CD14-positive monocyte (primary cell): Measurements from ENCODE around the gene LYVE1. TPM values are rescaled to one million over a fixed set of nuclear protein-coding genes. Genes with fewer than 3 reads are reported as not detected.
A peak's percentile ranks its signal among the peaks of the same experiment; 100 is the strongest.

Experiments
- DNase-seq, 3 donors: peaks; one replicate each; pipeline ENCODE4 v3.0.0-alpha.2; 2011 to 2022
- H2AFZ ChIP-seq: 2 replicates; pipeline ENCODE4 v1.6.0; 2012; ENCODE audit warnings: mild to moderate bottlenecking, low read depth, low read length, inconsistent platforms; ENCODE audit not compliant: insufficient read depth, poor library complexity, severe bottlenecking
- H3K27ac ChIP-seq, 2 donors: 1 replicate in 1 of 2; 2 replicates in 1 of 2; pipeline ENCODE4 v1.5.1; 2012 to 2013; ENCODE audit warnings: low read length in 2 of 2, control low read depth in 1 of 2, inconsistent platforms in 1 of 2, low read depth in 1 of 2, mild to moderate bottlenecking in 1 of 2
- H3K27me3 ChIP-seq, 2 donors: one replicate each; pipeline versions ENCODE4 v1.6.0 to v1.6.1; 2011 to 2013; ENCODE audit warnings: low read length in 2 of 2; ENCODE audit not compliant: control insufficient read depth in 2 of 2, insufficient read depth in 2 of 2
- H3K36me3 ChIP-seq, 2 donors: replicated peaks in 1 of 2; 1 replicate in 1 of 2; 2 replicates in 1 of 2; pipeline versions ENCODE4 v1.5.1 to v1.6.1; 2012 to 2013; ENCODE audit warnings: low read length in 2 of 2, control low read depth in 1 of 2, inconsistent platforms in 1 of 2, mild to moderate bottlenecking in 1 of 2; ENCODE audit not compliant: insufficient read depth in 2 of 2, control insufficient read depth in 1 of 2
- H3K4me1 ChIP-seq, 2 donors: 1 replicate in 1 of 2; 2 replicates in 1 of 2; pipeline versions ENCODE4 v1.5.1 to v1.6.1; 2012 to 2013; ENCODE audit warnings: low read length in 2 of 2, control low read depth in 1 of 2, inconsistent platforms in 1 of 2, mild to moderate bottlenecking in 1 of 2, moderate library complexity in 1 of 2; ENCODE audit not compliant: insufficient read depth in 2 of 2, control insufficient read depth in 1 of 2
- H3K4me2 ChIP-seq: replicated peaks from 2 replicates; pipeline ENCODE3; 2012; ENCODE audit warnings: low read length, moderate library complexity, mild to moderate bottlenecking; ENCODE audit not compliant: poor library complexity, severe bottlenecking; ENCODE audit errors: extremely low read depth
- H3K4me3 ChIP-seq, 3 experiments: fragments of 200-600 bp in 1 of 3; sonication (generic) in 1 of 3; replicated peaks in 1 of 3; 1 replicate in 2 of 3; 2 replicates in 1 of 3; pipeline ENCODE4 v1.5.1; 2011 to 2013; ENCODE audit warnings: low read length in 3 of 3, mild to moderate bottlenecking in 3 of 3, control low read depth in 2 of 3, low read depth in 2 of 3, inconsistent platforms in 1 of 3, moderate library complexity in 1 of 3
- H3K79me2 ChIP-seq: 2 replicates; pipeline ENCODE4 v1.6.0; 2012; ENCODE audit warnings: mild to moderate bottlenecking, control low read depth, inconsistent platforms, low read length, moderate library complexity; ENCODE audit not compliant: insufficient read depth
- H3K9ac ChIP-seq: 2 replicates; pipeline ENCODE4 v1.6.0; 2017; ENCODE audit warnings: low read length, mild to moderate bottlenecking; ENCODE audit not compliant: insufficient read depth, poor library complexity, severe bottlenecking
- H3K9me3 ChIP-seq, 2 donors: replicated peaks in 1 of 2; 1 replicate in 1 of 2; 2 replicates in 1 of 2; pipeline versions ENCODE4 v1.5.1 to v1.6.1; 2012 to 2013; ENCODE audit warnings: low read length in 2 of 2, control low read depth in 1 of 2; ENCODE audit not compliant: control insufficient read depth in 1 of 2, insufficient read depth in 1 of 2
- H4K20me1 ChIP-seq: 2 replicates; pipeline ENCODE4 v1.6.0; 2012; ENCODE audit warnings: mild to moderate bottlenecking, low read length, control low read depth, moderate library complexity; ENCODE audit not compliant: insufficient read depth
- H3K27ac Mint-ChIP-seq, 7 donors: one replicate each; pipeline ENCODE4 v1.8.0; 2020; ENCODE audit warnings: mild to moderate bottlenecking in 7 of 7, mixed read lengths in 7 of 7, moderate library complexity in 6 of 7, inconsistent platforms in 2 of 7
- H3K27me3 Mint-ChIP-seq, 3 donors: one replicate each; pipeline ENCODE4 v1.8.0; 2021 to 2022; ENCODE audit warnings: low read depth in 3 of 3, mild to moderate bottlenecking in 3 of 3, mixed read lengths in 3 of 3, moderate library complexity in 3 of 3, inconsistent platforms in 1 of 3
- H3K36me3 Mint-ChIP-seq, 2 donors: one replicate each; pipeline ENCODE4 v1.8.0; 2020; ENCODE audit warnings: mixed read lengths in 2 of 2, inconsistent platforms in 1 of 2, mild to moderate bottlenecking in 1 of 2
- H3K4me1 Mint-ChIP-seq: one replicate; pipeline ENCODE4 v1.8.0; 2020; ENCODE audit warnings: mild to moderate bottlenecking, mixed read lengths
- H3K4me3 Mint-ChIP-seq, 2 donors: one replicate each; pipeline ENCODE4 v1.8.0; 2020; ENCODE audit warnings: mild to moderate bottlenecking in 2 of 2, mixed read lengths in 2 of 2, moderate library complexity in 1 of 2
- H3K9me3 Mint-ChIP-seq, 7 donors: one replicate each; pipeline ENCODE4 v1.8.0; 2020 to 2022; ENCODE audit warnings: mixed read lengths in 7 of 7, mild to moderate bottlenecking in 6 of 7, moderate library complexity in 6 of 7, inconsistent platforms in 2 of 7
- WGBS: methylation state at CpG from one replicate; pipeline ENCODE4 v1.1.5; 2013; ENCODE audit warnings: missing lambda C conversion rate; ENCODE audit not compliant: insufficient coverage; 5-methylcytosine and 5-hydroxymethylcytosine counted together
- intact Hi-C, 2 donors: fragments of 100-400 bp; cut with micrococcal nuclease; formaldehyde crosslinking; loops; one replicate each; pipeline versions ENCODE4 v1.15.0 to v1.15.1; 2023
- polyA plus RNA-seq, 3 donors: library from polyadenylated mRNA; depleted of rRNA in 1 of 3; unstranded in 2 of 3; stranded (reverse) in 1 of 3; fragments of 300-500 nt in 2 of 3; fragments of >200 nt in 1 of 3; fragmentation: Illumina TruSeq in 2 of 3; gene quantifications; 1 replicate in 2 of 3; 2 replicates in 1 of 3; pipeline ENCODE4 v1.2.3, GENCODE V29; 2012 to 2021
- TF ChIP-seq, protein P1 (sequence below): fragments of 200-600 bp; IDR thresholded peaks from one replicate; pipeline ENCODE4 v1.8.0; 2022; ENCODE audit warnings: antibody characterized with exemption, mild to moderate bottlenecking

LYVE1 gene
- polyA plus RNA-seq, 3 donors: 0.07 to 0.31 TPM; not detected in 1

- Mint-ChIP-seq H3K27ac (peak overlapping the region; percentile 86 to 99 (median 91)), H3K27me3 (peaks cover 0 to 2% (median 1%) of the 10 kb centered on the region in 3 donors), H3K4me3 (peak overlapping the region in 1 of 2 donors; percentile 62), H3K4me1 (peaks cover 99% of the 10 kb centered on the region), H3K36me3 (peaks cover 20 to 23% of the 10 kb centered on the region in 2 donors), H3K9me3 (peaks cover 0 to 3% (median 0%) of the 10 kb centered on the region in 7 donors)
- TF ChIP-seq, protein P1, sequence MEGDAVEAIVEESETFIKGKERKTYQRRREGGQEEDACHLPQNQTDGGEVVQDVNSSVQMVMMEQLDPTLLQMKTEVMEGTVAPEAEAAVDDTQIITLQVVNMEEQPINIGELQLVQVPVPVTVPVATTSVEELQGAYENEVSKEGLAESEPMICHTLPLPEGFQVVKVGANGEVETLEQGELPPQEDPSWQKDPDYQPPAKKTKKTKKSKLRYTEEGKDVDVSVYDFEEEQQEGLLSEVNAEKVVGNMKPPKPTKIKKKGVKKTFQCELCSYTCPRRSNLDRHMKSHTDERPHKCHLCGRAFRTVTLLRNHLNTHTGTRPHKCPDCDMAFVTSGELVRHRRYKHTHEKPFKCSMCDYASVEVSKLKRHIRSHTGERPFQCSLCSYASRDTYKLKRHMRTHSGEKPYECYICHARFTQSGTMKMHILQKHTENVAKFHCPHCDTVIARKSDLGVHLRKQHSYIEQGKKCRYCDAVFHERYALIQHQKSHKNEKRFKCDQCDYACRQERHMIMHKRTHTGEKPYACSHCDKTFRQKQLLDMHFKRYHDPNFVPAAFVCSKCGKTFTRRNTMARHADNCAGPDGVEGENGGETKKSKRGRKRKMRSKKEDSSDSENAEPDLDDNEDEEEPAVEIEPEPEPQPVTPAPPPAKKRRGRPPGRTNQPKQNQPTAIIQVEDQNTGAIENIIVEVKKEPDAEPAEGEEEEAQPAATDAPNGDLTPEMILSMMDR: no peak
- no peaks in the 10 kb centered on the region for H3K27me3 ChIP-seq
- H3K9me3 ChIP-seq: no peaks in the 10 kb centered on the region
- peaks cover 91 to 97% of the 10 kb centered on the region in 2 donors for H3K4me1 ChIP-seq
- peak in 2 of 3 donors; percentile 47 to 58 for DNase-seq
- no peaks in the 10 kb centered on the region for H3K36me3 ChIP-seq
- H3K4me2 ChIP-seq: peak overlapping the region; percentile 21
- H2AFZ ChIP-seq: no peak overlapping the region
- 84% methylated on average over 5 of the region's 11 CpGs for WGBS
- intact Hi-C loops: no loop called here
- no peak overlapping the region for H3K4me3 ChIP-seq
- no peaks in the 10 kb centered on the region for H4K20me1 ChIP-seq
- peak overlapping the region; percentile 56 to 79 for H3K27ac ChIP-seq
- H3K9ac ChIP-seq: no peak overlapping the region
- no peaks in the 10 kb centered on the region for H3K79me2 ChIP-seq
These were observed 32.2 kb upstream of the LYVE1 start for GRCh38 chr11:10600570-10601248.

DNA sequence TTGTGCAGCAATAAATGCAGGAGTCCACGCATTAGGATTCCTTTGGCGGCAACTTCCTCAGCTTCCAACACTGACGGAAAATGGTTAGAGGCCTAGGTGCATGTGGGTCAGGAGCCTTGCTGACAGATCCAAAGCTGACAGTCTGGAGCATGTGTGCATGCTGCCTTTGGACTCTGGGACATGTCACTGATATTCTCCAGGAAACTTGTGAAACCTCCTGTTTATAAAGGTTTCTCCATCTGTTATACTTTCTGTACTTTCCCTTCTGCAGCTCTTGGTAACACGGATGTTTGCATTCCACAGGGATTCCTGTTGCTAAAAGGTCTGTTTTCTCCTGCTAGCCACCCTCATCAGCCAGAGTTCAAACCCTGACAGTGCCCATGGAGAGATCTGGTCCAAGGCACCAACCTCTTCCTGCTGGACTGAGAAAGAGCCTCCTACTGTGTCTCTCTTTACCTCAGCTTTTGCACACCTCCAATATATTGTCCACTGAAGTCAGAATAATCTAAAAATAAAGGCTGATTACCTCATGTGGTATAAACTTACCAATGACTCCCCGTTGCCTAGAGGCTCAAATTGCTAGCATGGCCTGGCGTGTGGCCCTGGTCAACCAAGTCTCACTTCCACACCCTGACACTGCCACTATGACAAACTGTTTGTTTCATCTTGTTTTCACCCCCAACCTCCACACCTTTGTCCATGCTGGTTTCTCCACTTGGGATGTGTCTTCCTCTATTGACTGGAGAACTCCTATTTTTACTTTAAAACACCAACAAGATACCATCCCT is 31.1 kb upstream of the LYVE1 start:
- Histone ChIP-seq H4K20me1 (no peaks in the 10 kb centered on the region), H3K36me3 (no peaks in the 10 kb centered on the region), H2AFZ (no peak overlapping the region), H3K27me3 (no peaks in the 10 kb centered on the region), H3K9ac (no peak overlapping the region), H3K4me2 (no peak overlapping the region), H3K9me3 (no peaks in the 10 kb centered on the region), H3K4me3 (peak overlapping the region in 1 of 3 experiments; percentile 1), H3K4me1 (peaks cover 80 to 86% of the 10 kb centered on the region in 2 donors), H3K79me2 (no peaks in the 10 kb centered on the region), H3K27ac (peak overlapping the region in 1 of 2 donors; percentile 79)
- H3K27ac Mint-ChIP-seq: peak overlapping the region; percentile 86 to 99 (median 91)
- H3K9me3 Mint-ChIP-seq: peaks cover 0 to 4% (median 0%) of the 10 kb centered on the region in 7 donors
- H3K4me3 Mint-ChIP-seq: peak overlapping the region in 1 of 2 donors; percentile 1
- no peak for DNase-seq
- peaks cover 87% of the 10 kb centered on the region for H3K4me1 Mint-ChIP-seq
- WGBS: 86% methylated on average over 3 of the region's 6 CpGs
- H3K36me3 Mint-ChIP-seq: peaks cover 20 to 23% of the 10 kb centered on the region in 2 donors
- peaks cover 0 to 2% (median 1%) of the 10 kb centered on the region in 3 donors for H3K27me3 Mint-ChIP-seq
- intact Hi-C loops: no loop called here
- TF ChIP-seq, protein P1: no peak
